NCI-H1436 (cell line): ENCODE results near the gene GATA5.

Source experiments
- DNase-seq: peaks from one replicate; lab custom pipeline; 2025; lab: John Stamatoyannopoulos, UW

Gene GATA5

GRCh38 chr20:62487561-62488354 lies 12.0 kb upstream of the GATA5 start:
- no peak for DNase-seq

- DNase-seq: no peak
These were observed 11.3 kb upstream of the GATA5 start for GRCh38 chr20:62487118-62487517.

- DNase-seq: no peak
These were observed 10.7 kb upstream of the GATA5 start for GRCh38 chr20:62486484-62486883.

GRCh38 chr20:62485701-62486089 lies 9.9 kb upstream of the GATA5 start:
- no peak for DNase-seq

- DNase-seq: no peak
These were observed 9.4 kb upstream of the GATA5 start for GRCh38 chr20:62485062-62485700.

- DNase-seq: no peak
These were observed 8.7 kb upstream of the GATA5 start for GRCh38 chr20:62484478-62484877.

- DNase-seq: no peak
These were observed 8.0 kb upstream of the GATA5 start for GRCh38 chr20:62483613-62484458.

- no peak for DNase-seq
These were observed 7.2 kb upstream of the GATA5 start for GRCh38 chr20:62482974-62483373.

GRCh38 chr20:62482146-62482809 lies 6.5 kb upstream of the GATA5 start:
- no peak for DNase-seq

GRCh38 chr20:62481425-62482145 lies 5.8 kb upstream of the GATA5 start:
- no peak for DNase-seq

- DNase-seq: peak; percentile 84
These were observed 4.5 kb upstream of the GATA5 start for GRCh38 chr20:62480318-62480717.

GRCh38 chr20:62479656-62480055 lies 3.9 kb upstream of the GATA5 start:
- DNase-seq: no peak

- no peak for DNase-seq
These were observed 3.4 kb upstream of the GATA5 start for GRCh38 chr20:62479156-62479555.

GRCh38 chr20:62477669-62478455 lies 2.1 kb upstream of the GATA5 start:
- DNase-seq: no peak

GRCh38 chr20:62476056-62476838 lies 452 bp upstream of the GATA5 start:
- no peak for DNase-seq

- no peak for DNase-seq
These were observed 596 bp downstream of the GATA5 start for GRCh38 chr20:62475027-62475771.

- DNase-seq: no peak
These were observed 1.2 kb downstream of the GATA5 start for GRCh38 chr20:62474604-62475026.

- no peak for DNase-seq
These were observed 1.8 kb downstream of the GATA5 start for GRCh38 chr20:62473717-62474603.
